ENCODE data around the gene LRRC70.

LRRC70 gene

DNA sequence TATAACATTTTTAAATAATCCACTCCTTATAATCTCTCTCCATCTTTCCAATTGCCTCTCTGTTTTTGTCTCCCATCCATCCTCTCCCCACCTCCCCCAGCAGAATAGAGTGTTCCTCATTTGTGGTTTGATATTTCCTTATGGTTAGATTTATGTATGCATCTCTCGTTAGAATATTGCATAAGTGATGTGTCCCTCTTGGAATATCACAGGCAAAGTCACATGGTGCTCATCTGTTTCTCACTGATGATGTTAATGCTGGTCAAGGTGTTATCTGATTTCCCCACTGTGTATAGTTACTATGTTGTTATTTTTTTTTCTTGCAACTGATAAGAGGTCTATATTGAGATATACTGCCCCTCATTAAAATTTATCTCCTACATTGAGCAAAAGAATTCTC lies 3.1 kb upstream of the LRRC70 start:
- DNase-seq (ENCODE audit: low spot score) = no peak

DNA sequence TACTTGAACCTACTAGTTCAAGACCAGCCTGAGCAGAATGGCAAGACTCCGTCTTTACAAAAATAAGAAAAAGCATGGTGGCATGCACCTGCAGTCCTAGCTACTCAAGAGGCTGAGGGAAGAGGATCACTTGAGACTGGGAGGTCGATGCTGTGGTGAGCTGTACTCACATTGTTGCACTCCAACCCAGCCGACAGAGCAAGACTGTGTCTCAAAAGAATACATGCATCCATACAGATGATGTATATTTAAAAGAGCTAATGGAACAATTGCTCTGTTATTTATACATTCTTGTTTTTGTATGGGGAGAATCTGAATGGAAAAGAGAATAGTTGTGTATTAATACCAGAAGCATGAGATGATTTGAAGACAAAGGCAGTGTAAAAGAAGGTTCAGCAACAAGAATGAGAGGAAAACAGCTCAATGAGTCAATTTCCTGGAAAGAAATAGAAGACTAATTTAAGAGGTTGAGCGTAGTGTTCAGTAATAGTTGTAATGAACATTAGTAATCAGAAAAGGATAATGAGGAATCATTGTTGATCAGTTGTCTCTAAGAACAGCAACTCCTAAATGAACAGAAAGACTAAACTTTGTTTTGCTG lies 1.9 kb upstream of the LRRC70 start:
- DNase-seq (ENCODE audit: low spot score) = no peak

DNA sequence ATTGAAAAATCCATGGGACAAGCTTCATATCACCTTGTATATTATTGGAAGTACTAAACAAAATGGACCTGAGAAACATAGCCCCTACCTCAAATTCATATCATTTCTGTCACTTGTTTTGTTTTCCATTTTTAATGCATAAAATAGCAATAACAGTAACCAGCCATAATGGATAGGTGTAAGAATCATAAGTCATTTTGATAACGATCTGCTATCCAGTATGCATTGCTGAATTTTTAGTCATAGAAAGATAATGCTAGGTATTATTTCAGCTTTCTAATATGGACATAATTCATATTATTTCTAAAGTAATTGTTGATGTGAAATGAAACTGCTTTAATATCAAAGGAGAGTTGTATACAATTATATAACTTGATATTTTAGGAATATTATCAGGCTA lies 1.1 kb upstream of the LRRC70 start:
- DNase-seq (ENCODE audit: low spot score) = no peak

DNA sequence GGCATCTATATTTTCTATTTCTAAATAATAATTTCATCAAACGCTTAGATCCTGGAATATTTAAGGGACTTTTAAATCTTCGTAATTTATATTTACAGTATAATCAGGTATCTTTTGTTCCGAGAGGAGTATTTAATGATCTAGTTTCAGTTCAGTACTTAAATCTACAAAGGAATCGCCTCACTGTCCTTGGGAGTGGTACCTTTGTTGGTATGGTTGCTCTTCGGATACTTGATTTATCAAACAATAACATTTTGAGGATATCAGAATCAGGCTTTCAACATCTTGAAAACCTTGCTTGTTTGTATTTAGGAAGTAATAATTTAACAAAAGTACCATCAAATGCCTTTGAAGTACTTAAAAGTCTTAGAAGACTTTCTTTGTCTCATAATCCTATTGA lies 1.1 kb downstream of the LRRC70 start:
- DNase-seq (ENCODE audit: low spot score) = no peak

DNA sequence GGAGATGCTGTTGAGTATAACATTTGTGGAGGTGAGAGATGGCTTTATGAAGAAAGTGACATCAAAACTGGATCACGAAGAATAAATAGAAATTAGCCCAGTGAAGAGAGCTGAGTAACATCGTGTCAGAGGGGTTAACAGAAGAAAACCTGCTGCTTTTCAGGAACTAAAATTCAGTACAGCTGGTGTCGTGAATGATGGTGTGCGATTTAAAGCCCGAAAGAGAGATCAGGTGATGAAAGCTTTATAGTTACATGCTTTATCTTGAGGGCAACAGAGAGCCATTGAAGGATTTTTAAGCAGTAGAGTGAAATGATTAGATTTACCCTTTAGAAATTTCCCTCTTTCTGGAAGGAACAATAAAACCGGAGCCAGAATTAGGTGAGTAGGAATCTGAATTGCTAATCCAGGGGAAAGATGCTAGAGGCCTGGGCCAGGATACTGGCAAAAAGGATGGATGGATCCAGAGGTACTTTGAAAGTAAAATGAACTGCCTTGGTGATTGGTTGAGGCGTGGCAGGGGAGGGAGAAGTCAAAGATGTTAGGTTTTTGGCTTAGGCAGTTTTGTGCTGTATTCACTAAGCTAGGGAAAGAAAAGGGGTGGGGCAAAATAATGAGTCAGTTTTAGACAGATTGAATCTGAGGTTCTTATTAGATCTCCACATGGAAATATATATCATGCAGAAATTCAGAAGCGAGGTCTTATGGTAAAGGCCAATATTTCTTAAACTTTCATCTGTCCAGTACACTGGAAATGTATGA lies 3.4 kb downstream of the LRRC70 start:
- no peak for DNase-seq (ENCODE audit: low spot score)

DNA sequence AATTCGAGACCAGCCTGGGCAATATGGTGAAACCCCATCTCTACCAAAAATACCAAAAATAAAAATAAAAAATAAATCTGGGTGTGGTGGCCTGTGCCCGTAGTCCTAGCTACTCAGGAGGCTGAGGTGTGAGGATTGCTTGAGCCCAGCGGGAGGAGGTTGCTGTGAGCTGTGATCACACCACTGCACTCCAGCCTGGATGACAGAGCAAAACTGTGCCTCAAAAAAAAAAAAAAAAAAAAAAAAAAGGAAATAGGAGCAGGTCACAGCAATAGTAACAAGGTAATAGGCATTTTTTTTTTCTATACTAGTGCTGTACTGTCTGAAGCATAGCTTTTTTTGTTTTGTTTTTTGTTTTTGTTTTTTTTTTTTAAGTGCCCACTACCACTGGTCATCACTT lies 5.8 kb downstream of the LRRC70 start:
- DNase-seq (ENCODE audit: low spot score) = no peak

DNA sequence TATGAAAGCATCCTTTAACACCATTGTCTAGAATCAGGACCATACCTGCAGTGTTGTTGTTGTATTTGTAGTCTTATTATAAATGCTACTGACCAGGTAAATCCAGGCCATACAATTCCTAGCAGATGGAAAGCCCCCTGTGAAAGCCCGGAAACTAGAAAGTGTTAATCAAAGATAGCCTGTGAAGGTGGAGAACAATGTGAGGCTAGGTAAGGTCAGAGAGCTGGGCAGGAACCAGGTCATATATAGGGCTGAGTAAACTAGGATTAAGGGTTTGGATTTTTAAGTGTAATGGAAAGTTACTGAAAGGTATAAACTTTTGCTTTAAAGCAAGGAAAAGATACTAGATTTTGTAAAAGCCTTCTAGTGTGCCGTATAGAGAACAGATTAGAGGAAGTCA lies 6.7 kb downstream of the LRRC70 start:
- no peak for DNase-seq (ENCODE audit: low spot score)

DNA sequence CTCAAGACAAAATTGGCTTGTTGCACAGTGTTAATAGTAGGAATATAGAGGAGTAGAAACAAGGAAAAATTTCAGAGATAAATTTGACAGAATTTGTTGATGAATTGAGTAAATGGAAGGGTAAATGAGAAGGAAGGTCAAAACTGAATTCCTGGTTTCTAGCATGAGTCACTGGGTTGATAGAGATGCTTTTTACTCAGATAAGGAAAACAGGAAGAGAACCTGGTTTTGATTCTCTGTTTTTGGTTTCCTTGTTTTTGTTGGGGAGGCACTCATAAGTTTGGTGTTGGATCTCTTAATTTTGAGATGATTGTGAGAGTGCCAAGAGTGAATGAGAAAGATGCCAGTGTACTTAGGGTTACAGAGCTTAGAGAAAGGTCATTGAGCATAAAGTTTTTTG lies 7.1 kb downstream of the LRRC70 start:
- DNase-seq (ENCODE audit: low spot score) = no peak

DNA sequence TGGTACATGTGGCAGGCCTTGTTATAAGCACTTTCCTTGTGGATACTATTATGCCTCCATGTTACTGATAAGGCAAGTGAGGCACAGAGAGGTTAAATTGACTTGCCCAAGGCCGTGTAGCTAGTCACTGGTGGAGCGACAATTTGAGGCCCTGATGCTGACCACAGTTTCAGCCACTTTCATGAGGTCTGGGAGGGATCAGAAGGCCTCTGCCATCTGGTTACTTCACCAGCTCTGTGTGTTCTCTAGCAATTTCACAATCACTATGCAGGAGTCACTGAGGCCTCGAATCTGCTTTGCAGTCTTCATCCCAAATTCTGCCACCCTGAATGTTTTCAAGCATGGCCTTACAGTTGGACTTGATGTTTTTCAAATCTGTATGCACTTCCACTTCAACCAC lies 9.1 kb downstream of the LRRC70 start:
- DNase-seq (ENCODE audit: low spot score) = no peak

DNA sequence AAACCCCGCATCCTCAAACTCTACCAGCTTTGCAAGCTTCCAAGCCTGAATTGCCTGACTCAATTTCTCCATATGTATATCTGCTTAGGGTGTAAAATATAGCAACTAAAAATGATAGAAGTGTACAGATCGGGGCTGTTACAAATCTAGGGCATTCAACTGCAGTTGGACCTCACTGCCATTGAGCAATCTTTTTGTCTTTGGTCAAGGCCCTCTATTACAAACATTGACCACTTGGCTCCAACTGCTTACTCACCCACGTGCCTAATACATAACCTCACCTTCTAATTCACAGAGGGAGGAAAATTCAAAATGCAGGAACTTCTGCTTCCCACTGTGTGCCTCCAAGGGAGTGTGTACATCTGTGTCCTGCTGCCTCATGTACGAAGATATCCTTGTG lies 10.0 kb downstream of the LRRC70 start:
- no peak for DNase-seq (ENCODE audit: low spot score)

DNA sequence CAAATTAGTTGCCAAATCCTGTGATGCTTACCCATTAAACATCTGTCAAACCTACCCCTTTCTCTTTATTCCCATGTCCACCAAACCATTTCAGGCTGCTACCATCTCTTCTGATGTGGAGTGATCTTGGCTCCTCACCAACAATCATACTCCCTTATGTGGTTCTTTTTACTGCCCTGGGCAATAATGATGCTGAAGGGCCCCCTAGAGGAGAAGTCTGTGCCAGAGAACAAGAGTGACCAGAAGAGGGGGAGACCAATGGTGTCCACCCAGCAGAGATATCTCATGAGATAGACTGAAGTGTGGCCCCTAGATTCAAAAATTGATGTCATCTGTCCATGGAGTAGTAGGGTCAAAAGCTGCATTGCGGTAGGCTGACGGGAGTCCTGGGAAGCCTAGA lies 10.9 kb downstream of the LRRC70 start:
- DNase-seq (ENCODE audit: low spot score) = no peak

DNA sequence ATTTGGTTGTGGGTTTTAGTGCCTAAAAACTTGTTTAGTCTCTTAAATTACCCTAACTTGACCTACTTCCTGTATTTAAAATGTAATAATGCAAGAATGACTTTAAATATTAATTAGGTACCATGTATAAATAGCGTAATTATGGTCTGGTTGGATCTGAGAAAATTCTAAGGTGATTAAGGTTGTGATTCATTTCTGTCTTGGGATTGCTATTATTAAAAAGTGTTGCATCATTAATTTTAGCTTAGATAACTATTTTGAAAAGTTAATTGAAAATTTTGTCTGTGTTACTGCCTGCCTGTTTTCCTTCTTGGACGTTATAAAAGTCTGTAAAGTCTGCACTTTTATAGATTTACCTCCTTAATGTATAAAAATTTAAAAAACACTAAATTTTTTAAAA lies 11.8 kb downstream of the LRRC70 start:
- DNase-seq (ENCODE audit: low spot score) = no peak

DNA sequence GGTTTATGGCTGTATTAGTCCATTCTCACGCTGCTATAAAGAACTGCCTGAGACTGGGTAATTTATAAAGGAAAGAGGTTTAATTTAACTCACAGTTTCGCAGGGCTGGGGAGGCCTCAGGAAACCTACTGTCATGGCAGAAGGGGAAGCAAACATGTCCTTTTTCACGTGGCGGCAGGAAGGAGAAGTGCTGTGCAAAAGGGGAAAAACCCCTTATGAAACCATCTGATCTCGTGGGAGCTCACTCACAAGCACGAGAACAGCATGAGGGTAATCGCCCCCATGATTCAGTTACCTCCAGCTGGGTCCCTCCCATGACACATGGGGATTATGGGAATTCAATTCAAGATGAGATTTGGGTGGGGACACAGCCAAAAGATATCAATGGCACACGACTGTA lies 13.9 kb downstream of the LRRC70 start:
- DNase-seq (ENCODE audit: low spot score) = no peak

DNA sequence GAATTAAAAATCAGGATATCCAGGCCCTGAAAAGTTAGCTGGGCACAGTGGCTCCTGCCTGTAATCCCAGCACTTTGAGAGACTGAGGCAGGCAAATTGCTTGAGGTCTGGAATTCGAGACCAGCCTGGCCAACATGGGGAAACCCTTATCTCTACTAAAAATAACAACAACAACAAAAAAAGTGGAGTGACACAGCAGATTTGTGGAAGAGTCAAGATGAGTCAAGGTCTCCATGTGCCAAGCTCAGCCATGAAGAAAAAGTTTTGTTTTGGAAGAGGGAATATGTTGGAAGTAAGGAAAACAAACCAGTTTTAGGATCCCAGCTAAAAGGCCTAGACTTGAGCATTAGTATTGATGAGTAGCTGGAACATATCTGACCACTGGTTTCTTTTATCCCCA lies 14.7 kb downstream of the LRRC70 start:
- DNase-seq (ENCODE audit: low spot score) = no peak

DNA sequence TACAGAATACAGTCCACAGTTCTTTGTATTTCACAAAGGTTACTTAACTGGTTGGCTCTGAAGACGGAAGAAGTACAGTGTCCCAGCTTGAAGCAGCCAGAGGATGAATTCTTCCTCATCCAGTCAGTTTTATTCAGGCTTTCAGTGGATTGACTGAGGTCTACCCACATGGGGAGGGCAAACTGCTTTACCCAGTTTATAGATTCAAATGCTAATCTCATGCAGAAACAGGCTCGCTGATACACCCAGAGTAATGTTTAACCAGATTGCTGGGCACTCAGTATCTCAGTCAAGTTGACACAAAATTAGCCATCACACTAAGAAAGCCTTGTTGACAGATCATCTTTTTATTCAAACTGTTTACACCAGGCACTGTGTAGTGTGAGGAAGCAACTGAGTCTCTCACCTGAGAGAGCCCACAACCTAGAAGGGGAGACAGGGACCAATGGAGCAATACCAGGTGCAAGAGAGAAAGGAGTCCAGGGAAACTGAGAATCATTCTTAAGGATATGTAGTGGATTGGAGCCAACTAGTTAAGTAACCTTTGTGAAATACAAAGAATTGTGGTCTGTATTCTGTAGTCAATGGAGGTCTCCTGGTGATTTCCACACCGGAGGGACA lies 15.9 kb downstream of the LRRC70 start:
- DNase-seq (ENCODE audit: low spot score) = no peak

DNA sequence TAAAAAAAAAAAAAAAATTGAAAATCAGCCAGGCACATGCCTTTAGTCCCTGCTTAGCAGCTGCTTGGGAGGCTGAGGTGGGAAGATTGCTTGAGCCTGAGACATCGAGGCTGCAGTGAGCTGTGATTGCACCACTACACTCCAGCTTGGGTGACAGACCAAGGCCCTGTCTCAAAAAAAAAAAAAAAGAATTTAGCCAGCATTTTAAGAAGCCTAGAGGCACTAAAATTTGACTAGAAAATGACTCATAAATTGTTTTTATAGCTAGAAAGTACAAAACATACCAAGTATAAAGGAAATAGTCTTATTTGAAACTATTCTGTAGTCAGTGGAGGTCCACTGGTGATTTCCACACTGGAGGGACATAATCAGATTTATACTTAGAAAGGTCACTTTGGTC lies 17.5 kb downstream of the LRRC70 start:
- no peak for DNase-seq (ENCODE audit: low spot score)

DNA sequence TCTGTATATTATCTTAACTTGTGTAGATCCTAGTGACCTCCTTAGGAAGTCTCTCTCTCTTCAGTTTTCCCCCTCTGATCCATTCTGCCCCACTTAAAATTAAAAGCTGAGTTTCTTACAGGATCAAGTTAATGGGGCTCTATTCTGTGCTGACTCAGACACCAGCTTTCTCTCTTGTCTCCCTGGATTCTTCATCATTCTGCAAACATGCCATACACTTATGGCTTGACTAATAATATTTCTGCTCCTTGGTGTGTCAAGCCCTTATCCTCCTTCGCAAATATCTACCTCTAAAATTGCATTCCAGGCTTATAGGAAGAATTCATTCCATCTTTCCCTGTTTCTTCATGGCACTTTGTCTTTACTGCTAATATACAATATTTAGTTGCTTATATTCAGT lies 18.1 kb downstream of the LRRC70 start:
- DNase-seq (ENCODE audit: low spot score) = no peak

DNA sequence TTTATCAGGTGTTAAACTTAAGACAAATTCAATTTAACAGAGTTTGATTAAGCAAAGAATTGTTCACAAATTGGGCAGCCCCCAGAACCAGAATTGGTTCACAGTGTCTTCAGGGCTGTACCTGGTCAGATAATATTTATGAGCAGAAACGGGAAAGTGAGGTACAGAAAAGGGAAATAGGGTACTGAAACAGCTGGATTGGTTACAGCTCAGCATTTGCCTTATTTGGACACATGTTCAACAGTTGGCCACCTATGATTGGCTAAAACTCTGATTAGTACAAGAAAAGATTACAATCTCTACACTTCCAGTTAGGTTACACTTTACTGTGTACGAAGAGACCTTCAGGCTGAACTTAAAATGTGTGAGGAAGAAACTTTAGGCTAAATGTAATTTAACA lies 18.7 kb downstream of the LRRC70 start:
- DNase-seq (ENCODE audit: low spot score) = no peak

DNA sequence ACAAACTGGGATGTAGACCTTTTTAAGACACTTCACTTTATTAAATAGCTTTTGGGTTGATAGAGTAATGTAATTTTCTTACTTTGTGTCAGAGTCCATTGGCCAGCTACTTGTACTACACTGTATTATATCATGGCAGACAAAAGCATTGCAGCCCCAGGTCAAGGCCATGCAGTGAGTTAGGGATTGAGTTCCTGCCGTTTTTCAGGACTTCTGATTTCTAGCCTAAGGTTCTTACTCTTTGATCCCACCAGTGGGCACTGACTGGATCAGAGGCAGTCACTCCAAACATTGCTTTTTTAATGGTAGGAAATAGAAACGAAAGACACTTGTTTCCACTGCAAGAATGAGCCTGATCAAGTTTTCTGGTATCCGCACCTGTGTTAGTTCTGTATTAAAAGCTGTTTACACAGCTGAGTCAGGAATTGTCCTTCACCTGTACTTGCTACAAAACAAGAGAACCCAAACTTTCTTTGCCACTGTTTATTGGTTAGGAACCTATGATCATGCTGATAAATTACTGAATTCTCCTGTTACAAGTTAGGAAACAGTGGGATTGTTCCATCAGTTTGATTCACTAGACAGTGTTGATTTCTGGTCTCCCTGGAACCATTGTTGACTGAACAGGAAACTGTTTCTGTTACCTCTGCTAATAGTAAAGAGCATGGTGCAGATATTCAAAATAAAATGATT lies 22.1 kb downstream of the LRRC70 start:
- DNase-seq (ENCODE audit: low spot score) = no peak

DNA sequence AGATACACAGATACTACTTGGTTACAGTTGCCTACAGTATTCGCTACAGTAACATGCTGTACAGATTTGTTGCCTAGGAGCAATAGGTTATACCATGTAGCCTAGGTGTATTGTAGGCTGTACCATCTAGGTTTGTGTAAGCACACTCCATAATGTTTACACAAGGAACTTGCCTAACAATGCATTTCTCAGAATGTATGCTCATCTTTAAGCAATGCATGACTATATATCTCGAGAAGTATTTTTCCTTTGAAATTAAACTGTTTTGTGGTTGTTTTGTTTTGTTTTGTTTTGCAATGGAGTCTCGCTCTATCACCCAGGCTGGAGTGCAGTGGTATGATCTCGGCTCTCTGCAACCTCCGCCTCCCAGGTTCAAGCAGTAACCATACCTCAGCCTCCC lies 25.3 kb downstream of the LRRC70 start:
- no peak for DNase-seq (ENCODE audit: low spot score)

DNA sequence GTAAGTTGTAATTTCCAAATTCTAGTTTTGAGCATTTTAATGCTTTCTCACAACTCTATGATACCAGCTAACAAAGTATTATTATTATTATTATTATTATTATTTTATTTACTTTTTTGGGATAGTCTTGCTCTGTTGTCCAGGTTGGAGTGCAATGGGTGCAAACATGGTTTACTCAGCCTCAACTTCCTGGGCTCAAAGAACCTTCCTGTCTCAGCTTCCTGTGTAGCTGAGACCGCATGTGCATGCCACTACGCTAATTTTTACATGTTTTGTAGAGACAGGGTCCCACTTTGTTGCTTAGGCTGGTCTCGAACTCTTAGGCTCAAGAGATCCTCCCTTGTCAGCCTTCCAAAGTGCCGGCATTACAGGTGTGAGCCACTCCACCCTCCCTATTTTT lies 27.0 kb downstream of the LRRC70 start:
- no peak for DNase-seq (ENCODE audit: low spot score)

DNA sequence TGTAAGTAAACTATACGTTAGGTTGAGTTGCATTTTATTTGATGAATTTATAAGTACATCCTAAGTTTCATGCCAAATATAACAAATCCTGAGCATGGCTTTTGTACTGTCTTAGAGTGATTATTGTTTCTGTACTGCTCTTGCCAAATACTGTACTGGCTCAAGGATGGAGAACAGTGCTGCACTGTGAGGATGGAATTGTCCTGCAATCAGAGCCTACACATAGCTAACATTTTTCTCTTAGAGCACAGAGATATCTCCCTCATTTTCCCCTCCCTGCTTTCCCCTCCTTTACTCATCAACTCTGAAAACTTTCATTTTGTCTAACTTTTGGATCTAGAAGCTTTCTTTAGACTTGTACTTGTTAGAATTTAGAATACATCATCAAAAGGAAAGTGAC lies 28.3 kb downstream of the LRRC70 start:
- no peak for DNase-seq (ENCODE audit: low spot score)

DNA sequence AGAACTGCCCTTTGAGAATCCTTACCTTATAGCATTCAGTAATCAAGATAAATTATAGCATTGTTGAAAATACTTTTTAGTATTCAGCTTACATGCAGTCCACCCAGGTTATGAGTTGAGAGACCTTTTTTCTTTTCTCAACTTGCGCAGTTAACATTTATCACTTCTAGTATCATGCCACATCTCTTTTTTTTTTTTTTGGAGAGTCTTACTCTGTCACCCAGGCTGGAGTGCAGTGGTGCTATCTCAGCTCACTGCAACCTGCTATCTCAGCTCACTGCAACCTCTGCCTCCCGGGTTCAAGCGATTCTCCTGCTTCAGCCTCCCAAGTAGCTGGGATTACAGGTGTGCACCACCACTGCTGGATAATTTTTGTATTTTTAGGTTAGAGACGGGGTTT lies 29.0 kb downstream of the LRRC70 start:
- DNase-seq (ENCODE audit: low spot score) = no peak

All from HuH-7.5 (cell line).